Measurements from ENCODE around the gene ROPN1L.

GRCh38 chr5:10478436-10478835, 36.8 kb downstream of the ROPN1L start:
- TF ChIP-seq CTCF (IDR thresholded peaks at IDR 0.05) (no peak), POLR2A (IDR thresholded peaks at IDR 0.05) (no peak)
